SK-N-SH treated with all-trans-retinoic acid at 6 μM for 48 hours (cell line): ENCODE data around the gene SARS1.

Experiments used
- ATAC-seq: fragments of 200-7000 bp; cut with Tn5 transposase; 3 replicates; pipeline ENCODE4 v1.9.1; 2020; ENCODE audit warnings: mild to moderate bottlenecking, moderate library complexity
- ARNTL ChIP-seq: fragments of 450-650 bp; formaldehyde crosslinking; IDR thresholded peaks from 2 replicates; pipeline ENCODE4 v1.5.0; 2020; ENCODE audit warnings: low read depth, mild to moderate bottlenecking, moderate library complexity, borderline replicate concordance
- BACH2 ChIP-seq: fragments of 250-450 bp; sonication (Bioruptor Pico); IDR thresholded peaks from 2 replicates; pipeline ENCODE4 v1.9.0; 2021; ENCODE audit warnings: mild to moderate bottlenecking, borderline replicate concordance
- CSDC2 ChIP-seq: fragments of 250-450 bp; sonication (Bioruptor Pico); IDR thresholded peaks from 2 replicates; pipeline ENCODE4 v1.5.0; 2020; ENCODE audit warnings: mild to moderate bottlenecking, moderate library complexity
- ESRRG ChIP-seq: fragments of 250-450 bp; sonication (Bioruptor Pico); IDR thresholded peaks from 2 replicates; pipeline ENCODE4 v1.6.1; 2021; ENCODE audit warnings: mild to moderate bottlenecking
- GLIS3 ChIP-seq: fragments of 250-450 bp; sonication (Bioruptor Pico); IDR thresholded peaks from 2 replicates; pipeline ENCODE4 v1.5.0; 2020; ENCODE audit warnings: mild to moderate bottlenecking, moderate library complexity
- ISL1 ChIP-seq: fragments of 250-450 bp; sonication (Bioruptor Pico); IDR thresholded peaks from 2 replicates; pipeline ENCODE4 v2.1.2; 2022; ENCODE audit warnings: mild to moderate bottlenecking, moderate library complexity
- PPARA ChIP-seq: fragments of 250-450 bp; sonication (Bioruptor Pico); IDR thresholded peaks from 2 replicates; pipeline ENCODE4 v1.5.0; 2020; ENCODE audit warnings: mild to moderate bottlenecking, borderline replicate concordance
- RARB ChIP-seq: fragments of 250-450 bp; sonication (Bioruptor Pico); IDR thresholded peaks from 2 replicates; pipeline ENCODE4 v1.8.0; 2021; ENCODE audit warnings: mild to moderate bottlenecking, moderate library complexity
- SNAI2 ChIP-seq: fragments of 250-450 bp; sonication (Bioruptor Pico); IDR thresholded peaks from 2 replicates; pipeline ENCODE4 v1.5.0; 2020; ENCODE audit warnings: mild to moderate bottlenecking, moderate library complexity
- TCF4 ChIP-seq: fragments of 250-450 bp; sonication (Bioruptor Pico); IDR thresholded peaks from 2 replicates; pipeline ENCODE4 v1.8.0; 2021; ENCODE audit warnings: mild to moderate bottlenecking, moderate library complexity, borderline replicate concordance
- TOX ChIP-seq: fragments of 250-450 bp; sonication (Bioruptor Pico); IDR thresholded peaks from 2 replicates; pipeline ENCODE4 v1.8.0; 2021; ENCODE audit warnings: mild to moderate bottlenecking, moderate library complexity, borderline replicate concordance
- ZC3H10 ChIP-seq: fragments of 250-450 bp; sonication (Bioruptor Pico); IDR thresholded peaks from 2 replicates; pipeline ENCODE4 v1.5.1; 2021; ENCODE audit warnings: mild to moderate bottlenecking, moderate library complexity
- ZFP3 ChIP-seq: fragments of 250-450 bp; sonication (Bioruptor Pico); IDR thresholded peaks from 2 replicates; pipeline ENCODE4 v1.5.0; 2020; ENCODE audit warnings: mild to moderate bottlenecking, moderate library complexity
- ZNF565 ChIP-seq: fragments of 450-650 bp; formaldehyde crosslinking; conservative IDR thresholded peaks from 2 replicates; pipeline ENCODE4 v1.5.0; 2020; ENCODE audit warnings: low read depth, mild to moderate bottlenecking, moderate library complexity
- ZNF70 ChIP-seq: fragments of 450-650 bp; formaldehyde crosslinking; IDR thresholded peaks from 2 replicates; pipeline ENCODE4 v1.5.0; 2020; ENCODE audit warnings: mild to moderate bottlenecking, moderate library complexity
- ZNF8 ChIP-seq: fragments of 450-650 bp; formaldehyde crosslinking; IDR thresholded peaks from 2 replicates; pipeline ENCODE4 v1.5.0; 2020; ENCODE audit warnings: mild to moderate bottlenecking, moderate library complexity
- TF ChIP-seq, protein P1 (sequence below): fragments of 250-450 bp; sonication (Bioruptor Pico); IDR thresholded peaks from 2 replicates; pipeline ENCODE4 v1.8.0; 2020; ENCODE audit warnings: mild to moderate bottlenecking, moderate library complexity, borderline replicate concordance
- TF ChIP-seq, protein P2 (sequence below): fragments of 250-450 bp; sonication (Bioruptor Pico); IDR thresholded peaks from 2 replicates; pipeline ENCODE4 v1.5.1; 2021; ENCODE audit warnings: mild to moderate bottlenecking, moderate library complexity
- TF ChIP-seq, protein P3 (sequence below): fragments of 250-450 bp; sonication (Bioruptor Pico); IDR thresholded peaks from 2 replicates; pipeline ENCODE4 v1.5.1; 2020; ENCODE audit warnings: low read depth, mild to moderate bottlenecking, moderate library complexity
- TF ChIP-seq, protein P4 (sequence below): fragments of 250-450 bp; sonication (Bioruptor Pico); IDR thresholded peaks from 2 replicates; pipeline ENCODE4 v1.5.0; 2020; ENCODE audit warnings: mild to moderate bottlenecking, moderate library complexity

SARS1 gene

DNA sequence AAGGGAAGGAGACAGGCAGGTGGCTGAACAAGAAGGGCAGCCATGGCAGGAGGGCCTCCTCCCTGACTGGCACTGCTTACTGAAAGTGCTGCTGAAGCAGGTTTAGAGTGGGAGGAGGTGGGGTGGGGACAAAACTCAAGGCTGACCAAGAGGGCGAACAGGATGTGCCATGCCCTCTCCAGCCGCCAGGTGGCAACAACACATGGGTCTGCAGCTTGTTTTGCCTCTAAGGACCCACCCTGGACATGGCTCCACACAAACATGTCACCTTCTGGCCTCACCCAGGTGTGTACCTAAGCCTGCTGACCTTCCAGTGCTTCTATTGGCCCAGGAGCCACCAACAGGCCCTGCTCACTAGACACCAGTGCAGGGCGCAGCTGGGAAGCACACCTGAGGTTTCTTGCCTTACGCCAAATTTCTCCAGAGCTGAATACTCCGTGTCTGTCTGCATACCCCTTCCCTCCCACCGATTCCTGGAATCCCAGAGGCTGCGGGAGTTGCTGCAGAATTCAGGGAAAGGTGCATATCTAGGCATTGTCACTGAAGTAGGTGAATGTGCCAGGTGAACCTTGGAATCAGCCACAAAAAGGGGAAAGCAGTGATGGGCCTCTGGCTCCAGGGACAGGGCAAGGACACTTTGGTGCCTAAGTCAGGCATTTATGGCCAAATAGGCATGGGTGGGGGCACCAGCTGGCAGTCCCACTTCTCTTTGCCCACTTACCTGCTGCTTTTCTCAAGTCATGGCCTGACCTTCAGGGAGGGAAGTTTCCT is 63.9 kb downstream of the SARS1 start:
- TF ChIP-seq SNAI2 (CRISPR knock-in tag), result no peak
- TF ChIP-seq, protein P1, sequence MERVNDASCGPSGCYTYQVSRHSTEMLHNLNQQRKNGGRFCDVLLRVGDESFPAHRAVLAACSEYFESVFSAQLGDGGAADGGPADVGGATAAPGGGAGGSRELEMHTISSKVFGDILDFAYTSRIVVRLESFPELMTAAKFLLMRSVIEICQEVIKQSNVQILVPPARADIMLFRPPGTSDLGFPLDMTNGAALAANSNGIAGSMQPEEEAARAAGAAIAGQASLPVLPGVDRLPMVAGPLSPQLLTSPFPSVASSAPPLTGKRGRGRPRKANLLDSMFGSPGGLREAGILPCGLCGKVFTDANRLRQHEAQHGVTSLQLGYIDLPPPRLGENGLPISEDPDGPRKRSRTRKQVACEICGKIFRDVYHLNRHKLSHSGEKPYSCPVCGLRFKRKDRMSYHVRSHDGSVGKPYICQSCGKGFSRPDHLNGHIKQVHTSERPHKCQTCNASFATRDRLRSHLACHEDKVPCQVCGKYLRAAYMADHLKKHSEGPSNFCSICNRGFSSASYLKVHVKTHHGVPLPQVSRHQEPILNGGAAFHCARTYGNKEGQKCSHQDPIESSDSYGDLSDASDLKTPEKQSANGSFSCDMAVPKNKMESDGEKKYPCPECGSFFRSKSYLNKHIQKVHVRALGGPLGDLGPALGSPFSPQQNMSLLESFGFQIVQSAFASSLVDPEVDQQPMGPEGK, result no peak
- no peak for TF ChIP-seq RARB (CRISPR knock-in tag)
- TF ChIP-seq ZFP3 (CRISPR knock-in tag), result no peak
- TF ChIP-seq ESRRG (CRISPR knock-in tag), result no peak
- no peak for TF ChIP-seq ZC3H10
- TF ChIP-seq, protein P2, sequence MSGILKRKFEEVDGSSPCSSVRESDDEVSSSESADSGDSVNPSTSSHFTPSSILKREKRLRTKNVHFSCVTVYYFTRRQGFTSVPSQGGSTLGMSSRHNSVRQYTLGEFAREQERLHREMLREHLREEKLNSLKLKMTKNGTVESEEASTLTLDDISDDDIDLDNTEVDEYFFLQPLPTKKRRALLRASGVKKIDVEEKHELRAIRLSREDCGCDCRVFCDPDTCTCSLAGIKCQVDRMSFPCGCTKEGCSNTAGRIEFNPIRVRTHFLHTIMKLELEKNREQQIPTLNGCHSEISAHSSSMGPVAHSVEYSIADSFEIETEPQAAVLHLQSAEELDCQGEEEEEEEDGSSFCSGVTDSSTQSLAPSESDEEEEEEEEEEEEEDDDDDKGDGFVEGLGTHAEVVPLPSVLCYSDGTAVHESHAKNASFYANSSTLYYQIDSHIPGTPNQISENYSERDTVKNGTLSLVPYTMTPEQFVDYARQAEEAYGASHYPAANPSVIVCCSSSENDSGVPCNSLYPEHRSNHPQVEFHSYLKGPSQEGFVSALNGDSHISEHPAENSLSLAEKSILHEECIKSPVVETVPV (CRISPR knock-in tag), result no peak
- TF ChIP-seq CSDC2, result no peak
- no peak for TF ChIP-seq TCF4 (CRISPR knock-in tag)
- TF ChIP-seq, protein P3, sequence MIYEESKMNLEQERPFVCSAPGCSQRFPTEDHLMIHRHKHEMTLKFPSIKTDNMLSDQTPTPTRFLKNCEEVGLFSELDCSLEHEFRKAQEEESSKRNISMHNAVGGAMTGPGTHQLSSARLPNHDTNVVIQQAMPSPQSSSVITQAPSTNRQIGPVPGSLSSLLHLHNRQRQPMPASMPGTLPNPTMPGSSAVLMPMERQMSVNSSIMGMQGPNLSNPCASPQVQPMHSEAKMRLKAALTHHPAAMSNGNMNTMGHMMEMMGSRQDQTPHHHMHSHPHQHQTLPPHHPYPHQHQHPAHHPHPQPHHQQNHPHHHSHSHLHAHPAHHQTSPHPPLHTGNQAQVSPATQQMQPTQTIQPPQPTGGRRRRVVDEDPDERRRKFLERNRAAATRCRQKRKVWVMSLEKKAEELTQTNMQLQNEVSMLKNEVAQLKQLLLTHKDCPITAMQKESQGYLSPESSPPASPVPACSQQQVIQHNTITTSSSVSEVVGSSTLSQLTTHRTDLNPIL (CRISPR knock-in tag), result no peak
- TF ChIP-seq ZNF8, result no peak
- no peak for TF ChIP-seq ZNF70 (CRISPR knock-in tag)
- TF ChIP-seq PPARA, result no peak
- TF ChIP-seq ZNF565, result no peak
- no peak for TF ChIP-seq ISL1 (CRISPR knock-in tag)
- TF ChIP-seq TOX (CRISPR knock-in tag), result no peak
- TF ChIP-seq ARNTL, result no peak
- no peak for TF ChIP-seq GLIS3 (CRISPR knock-in tag)
- TF ChIP-seq, protein P4, sequence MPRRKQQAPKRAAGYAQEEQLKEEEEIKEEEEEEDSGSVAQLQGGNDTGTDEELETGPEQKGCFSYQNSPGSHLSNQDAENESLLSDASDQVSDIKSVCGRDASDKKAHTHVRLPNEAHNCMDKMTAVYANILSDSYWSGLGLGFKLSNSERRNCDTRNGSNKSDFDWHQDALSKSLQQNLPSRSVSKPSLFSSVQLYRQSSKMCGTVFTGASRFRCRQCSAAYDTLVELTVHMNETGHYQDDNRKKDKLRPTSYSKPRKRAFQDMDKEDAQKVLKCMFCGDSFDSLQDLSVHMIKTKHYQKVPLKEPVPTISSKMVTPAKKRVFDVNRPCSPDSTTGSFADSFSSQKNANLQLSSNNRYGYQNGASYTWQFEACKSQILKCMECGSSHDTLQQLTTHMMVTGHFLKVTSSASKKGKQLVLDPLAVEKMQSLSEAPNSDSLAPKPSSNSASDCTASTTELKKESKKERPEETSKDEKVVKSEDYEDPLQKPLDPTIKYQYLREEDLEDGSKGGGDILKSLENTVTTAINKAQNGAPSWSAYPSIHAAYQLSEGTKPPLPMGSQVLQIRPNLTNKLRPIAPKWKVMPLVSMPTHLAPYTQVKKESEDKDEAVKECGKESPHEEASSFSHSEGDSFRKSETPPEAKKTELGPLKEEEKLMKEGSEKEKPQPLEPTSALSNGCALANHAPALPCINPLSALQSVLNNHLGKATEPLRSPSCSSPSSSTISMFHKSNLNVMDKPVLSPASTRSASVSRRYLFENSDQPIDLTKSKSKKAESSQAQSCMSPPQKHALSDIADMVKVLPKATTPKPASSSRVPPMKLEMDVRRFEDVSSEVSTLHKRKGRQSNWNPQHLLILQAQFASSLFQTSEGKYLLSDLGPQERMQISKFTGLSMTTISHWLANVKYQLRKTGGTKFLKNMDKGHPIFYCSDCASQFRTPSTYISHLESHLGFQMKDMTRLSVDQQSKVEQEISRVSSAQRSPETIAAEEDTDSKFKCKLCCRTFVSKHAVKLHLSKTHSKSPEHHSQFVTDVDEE (CRISPR knock-in tag), result no peak
- no peak for TF ChIP-seq BACH2 (CRISPR knock-in tag)
- peak; percentile 83 for ATAC-seq

DNA sequence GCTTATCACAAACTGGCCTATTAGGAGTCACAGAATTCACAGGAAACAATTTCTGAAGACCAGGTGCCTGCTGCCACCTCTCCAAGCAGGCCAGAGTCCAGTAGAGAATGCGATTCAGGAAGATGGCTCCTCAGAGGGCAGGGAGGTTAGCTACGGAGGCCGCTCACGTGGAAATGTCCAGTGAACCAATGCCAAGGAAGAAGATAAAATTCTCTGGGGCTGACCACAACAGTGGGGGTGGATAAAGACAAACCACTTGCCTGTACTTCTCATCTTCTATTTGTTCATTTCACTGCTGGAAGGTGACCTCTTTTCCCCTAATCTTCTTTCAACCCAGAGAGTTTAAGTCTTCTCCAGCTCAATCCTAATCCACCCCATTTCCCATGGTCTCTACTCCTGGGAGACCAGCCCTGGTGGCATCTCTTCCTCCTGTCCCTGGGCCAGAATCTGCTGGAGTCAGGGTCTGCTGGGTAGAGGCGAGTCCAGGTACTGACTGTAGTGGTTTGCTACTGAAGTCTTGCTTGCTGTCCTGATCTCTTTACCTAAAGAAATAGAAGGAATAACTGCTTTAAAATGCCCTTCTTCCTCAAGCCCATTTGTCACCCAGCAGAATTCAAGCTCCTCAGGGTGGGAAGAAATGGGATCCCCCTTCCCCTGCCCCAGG is 66.0 kb downstream of the SARS1 start:
- no peak for TF ChIP-seq ARNTL
- TF ChIP-seq CSDC2, result no peak
- TF ChIP-seq GLIS3 (CRISPR knock-in tag), result no peak
- TF ChIP-seq, protein P3 (CRISPR knock-in tag), result no peak
- no peak for TF ChIP-seq TCF4 (CRISPR knock-in tag)
- TF ChIP-seq, protein P2 (CRISPR knock-in tag), result no peak
- ATAC-seq, result no peak
